AG09309 (cell line): Measurements from ENCODE around the gene MPZL3.

Source experiments
- DNase-seq: peaks from one replicate; pipeline ENCODE4 v3.0.0-alpha.2; 2010; ENCODE audit warnings: low read depth
- H3K4me3 ChIP-seq: 2 replicates; pipeline ENCODE4 v1.5.1; 2011; ENCODE audit warnings: mild to moderate bottlenecking, low read depth, low read length, moderate library complexity; ENCODE audit not compliant: control insufficient read depth
- CTCF ChIP-seq: IDR thresholded peaks from 2 replicates; pipeline ENCODE4 v1.5.1; 2011; ENCODE audit warnings: mild to moderate bottlenecking, low read depth, low read length, inconsistent platforms; ENCODE audit not compliant: insufficient read depth, control insufficient read depth; ENCODE audit errors: missing control alignments

MPZL3 gene

DNA sequence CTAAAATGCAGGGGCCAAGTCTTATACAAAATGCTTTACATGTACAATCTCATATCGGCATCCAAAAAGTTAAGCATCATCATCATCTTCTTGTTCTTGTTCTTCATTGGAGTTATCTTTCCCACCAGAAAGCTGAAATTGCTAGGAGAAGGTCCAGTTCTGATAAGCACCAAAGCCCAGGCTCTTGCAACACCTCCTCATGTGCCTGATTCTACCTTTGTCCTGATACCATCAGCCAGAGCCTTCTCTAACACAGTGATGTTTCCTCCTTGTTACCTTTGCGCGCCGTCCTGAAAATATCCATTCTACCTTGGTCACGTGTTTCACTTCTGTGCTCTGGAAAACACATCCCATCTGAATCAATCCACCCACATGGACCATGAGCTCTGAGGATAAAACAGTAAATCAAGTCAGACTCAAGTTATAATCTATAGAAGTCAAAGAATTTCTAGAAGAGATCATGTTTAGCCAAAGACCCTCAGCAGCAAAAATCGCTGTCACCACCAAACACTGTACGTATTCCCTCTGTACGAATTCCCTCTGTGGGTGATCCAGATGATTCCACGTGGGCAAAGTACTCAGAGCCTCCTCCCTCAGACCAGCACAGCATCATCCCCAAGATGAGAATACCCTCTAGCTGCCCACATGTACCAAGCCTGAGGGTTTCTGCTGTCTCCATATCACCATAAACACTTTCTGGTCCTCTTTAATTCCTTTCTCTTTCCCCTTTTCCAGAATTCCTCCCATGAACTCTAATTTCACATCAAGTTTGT lies 46.4 kb downstream of the MPZL3 start:
- no peak overlapping the region for H3K4me3 ChIP-seq
- no peak for TF ChIP-seq CTCF
- DNase-seq, result no peak

DNA sequence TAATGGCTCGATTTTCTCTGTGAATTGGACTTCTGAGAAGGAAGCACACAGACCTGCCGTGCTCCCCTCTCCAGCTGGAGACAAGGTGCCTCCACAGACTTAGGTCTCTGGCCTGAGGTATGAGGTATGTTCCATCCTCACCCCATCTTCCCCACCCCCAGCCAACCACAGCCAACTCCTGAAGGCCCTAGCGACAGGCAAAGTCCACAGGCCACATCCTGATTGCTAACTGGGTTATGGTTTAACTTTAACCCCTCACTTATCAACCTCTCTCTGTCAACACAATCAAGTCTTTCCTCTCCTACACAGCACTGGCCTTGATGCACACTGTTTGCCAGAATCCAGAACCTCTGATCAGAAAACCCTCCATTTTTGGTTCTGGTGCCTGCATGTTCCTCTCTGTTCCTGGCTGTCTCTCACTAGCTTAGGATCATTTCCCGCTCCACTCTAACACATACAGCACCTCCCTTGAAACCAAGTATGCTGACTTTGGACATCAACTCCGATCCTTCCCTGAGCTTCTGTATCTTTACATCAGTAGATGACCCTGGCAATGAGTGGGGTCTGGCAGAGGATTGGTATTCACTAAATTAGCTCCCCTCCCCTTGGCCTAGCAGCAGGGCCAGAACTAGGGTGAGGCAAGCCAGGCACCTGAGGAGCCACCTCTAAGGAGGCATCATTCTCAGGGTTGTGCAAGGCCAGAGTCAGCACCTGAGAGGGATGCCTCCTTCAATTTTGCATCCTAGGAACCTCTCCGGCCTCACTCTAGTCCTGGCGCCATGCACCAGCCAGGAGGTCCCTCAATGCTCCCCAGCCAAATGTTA lies 49.4 kb downstream of the MPZL3 start:
- no peak overlapping the region for H3K4me3 ChIP-seq
- TF ChIP-seq CTCF, result no peak
- DNase-seq, result no peak

- no peak overlapping the region for H3K4me3 ChIP-seq
- no peak for TF ChIP-seq CTCF
- DNase-seq, result no peak
Measured at GRCh38 chr11:118201966-118202365, 50.2 kb downstream of the MPZL3 start.

GRCh38 chr11:118200901-118201680 lies 51.1 kb downstream of the MPZL3 start:
- H3K4me3 ChIP-seq, result no peak overlapping the region
- TF ChIP-seq CTCF, result no peak
- DNase-seq, result no peak

GRCh38 chr11:118200497-118200896 lies 51.7 kb downstream of the MPZL3 start:
- H3K4me3 ChIP-seq, result no peak overlapping the region
- TF ChIP-seq CTCF, result no peak
- DNase-seq, result no peak

DNA sequence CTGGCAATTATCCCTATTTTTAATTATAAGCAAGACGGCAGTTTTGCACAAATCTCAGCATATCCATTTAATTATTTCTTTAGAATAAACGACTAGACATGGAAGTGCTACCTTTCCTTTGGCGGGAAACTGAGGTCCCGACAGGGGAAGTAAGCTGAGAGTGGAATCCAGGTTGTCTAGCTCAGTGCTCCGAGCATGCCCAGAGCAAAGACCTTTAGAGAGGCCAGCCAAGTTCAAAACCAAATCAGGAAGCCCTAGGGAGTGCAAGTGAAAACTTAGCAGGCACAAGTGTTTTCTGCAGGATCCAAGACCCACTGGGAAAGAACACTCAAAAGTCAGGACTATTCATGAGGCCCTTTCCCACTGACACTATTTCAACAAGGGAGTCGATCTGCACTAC lies 53.0 kb downstream of the MPZL3 start:
- DNase-seq, result no peak
- no peak for TF ChIP-seq CTCF
- no peak overlapping the region for H3K4me3 ChIP-seq
